Hematopoietic multipotent progenitor cell treated with erythropoietin and hydrocortisone succinate and interleukin-3 and kit ligand, for 8 days (in vitro differentiated cells): ENCODE measurements around the gene OR4N5.
"Not testable (repeated sequence)": the region's sequence is repeated elsewhere in the genome, so short reads cannot be mapped to it uniquely, and the experiment has no call there.

Experiments
- DNase-seq: peaks from one replicate; pipeline ENCODE4 v3.0.0-alpha.2; 2015

Gene OR4N5, protein sequence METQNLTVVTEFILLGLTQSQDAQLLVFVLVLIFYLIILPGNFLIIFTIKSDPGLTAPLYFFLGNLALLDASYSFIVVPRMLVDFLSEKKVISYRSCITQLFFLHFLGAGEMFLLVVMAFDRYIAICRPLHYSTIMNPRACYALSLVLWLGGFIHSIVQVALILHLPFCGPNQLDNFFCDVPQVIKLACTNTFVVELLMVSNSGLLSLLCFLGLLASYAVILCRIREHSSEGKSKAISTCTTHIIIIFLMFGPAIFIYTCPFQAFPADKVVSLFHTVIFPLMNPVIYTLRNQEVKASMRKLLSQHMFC

GRCh38 chr14:20138520-20138919 lies at the start of gene OR4N5:
TSS of gene OR4N5 (plus strand) at chr14:20138820. CDS start at chr14:20143736, 4,916 bp downstream.
- DNase-seq, result no peak

DNA sequence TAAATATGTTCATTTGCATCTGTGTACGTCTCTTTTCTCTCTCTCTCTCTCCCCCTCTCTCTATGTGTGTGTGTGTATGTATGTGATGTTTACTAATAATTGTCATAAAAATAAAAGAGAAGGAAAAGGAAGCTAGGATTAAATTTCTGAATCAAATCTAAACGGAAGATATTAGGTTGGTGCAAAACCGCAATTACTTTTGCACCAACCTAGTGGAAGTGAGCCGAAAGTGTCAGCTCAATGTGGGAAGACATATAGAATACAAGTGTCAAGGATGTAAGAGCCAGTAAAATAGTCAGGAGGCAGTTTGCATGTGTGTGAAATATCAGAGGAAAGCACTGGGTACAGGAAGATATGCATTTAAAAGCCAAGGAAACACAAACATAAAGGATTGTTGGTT lies 46.6 kb upstream of the OR4N5 start:
- DNase-seq, result no peak

DNA sequence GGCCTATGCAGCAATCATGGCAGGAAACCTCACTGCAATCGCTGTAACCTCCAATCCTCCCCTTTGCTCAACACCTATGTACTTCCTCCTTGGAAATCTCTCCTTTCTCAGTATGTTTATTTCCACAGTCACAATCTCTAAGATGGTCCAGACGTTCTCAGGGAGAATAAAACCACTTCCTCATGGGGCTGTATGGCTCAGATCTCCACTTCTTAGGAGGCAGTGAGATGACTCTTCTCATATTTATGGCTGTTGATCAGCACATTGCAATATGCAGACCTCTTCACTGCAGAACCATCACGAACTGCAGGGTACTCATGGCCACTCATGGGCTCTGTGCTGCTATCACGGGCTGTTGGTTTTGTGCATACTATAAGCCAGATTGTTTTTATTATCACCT lies 45.2 kb upstream of the OR4N5 start:
- DNase-seq, result no peak

- not testable (repeated sequence) for DNase-seq
Measured at GRCh38 chr14:20098926-20099770, 39.5 kb upstream of the OR4N5 start.

DNA sequence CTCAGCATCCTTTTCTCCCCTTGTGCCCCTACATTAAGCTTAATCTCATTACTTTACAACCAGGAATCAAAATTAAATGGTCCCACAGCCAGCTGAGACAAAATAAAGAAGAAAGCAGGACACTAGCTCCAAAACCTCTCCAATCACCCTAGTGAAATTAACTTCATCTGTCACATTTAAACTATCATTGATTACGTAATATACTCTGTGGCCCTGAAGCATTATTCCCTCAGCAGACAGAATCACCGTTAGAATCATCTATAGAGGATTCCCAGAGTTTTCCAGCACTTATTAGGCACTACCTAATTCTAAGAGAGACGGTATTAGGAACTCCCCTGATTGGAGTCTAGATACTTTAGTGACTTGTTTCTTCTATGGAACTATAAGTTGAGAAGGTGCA lies 28.2 kb upstream of the OR4N5 start, which contains the start of gene OR4K17:
Gene OR4K17 (plus strand): TSS at position 302 of the 400 bp plus-strand sequence. CDS start 6,761 bp downstream, outside the sequence.
- DNase-seq, result no peak

GRCh38 chr14:20112321-20112720 lies 26.3 kb upstream of the OR4N5 start:
- no peak for DNase-seq

GRCh38 chr14:20116748-20117147 lies 21.9 kb upstream of the OR4N5 start:
- DNase-seq, result peak; percentile 31

- DNase-seq, result no peak
Measured at GRCh38 chr14:20118795-20119194, 19.8 kb upstream of the OR4N5 start.

- DNase-seq, result peak; percentile 8
Measured at GRCh38 chr14:20143911-20144310, 5.3 kb downstream of the OR4N5 start.

DNA sequence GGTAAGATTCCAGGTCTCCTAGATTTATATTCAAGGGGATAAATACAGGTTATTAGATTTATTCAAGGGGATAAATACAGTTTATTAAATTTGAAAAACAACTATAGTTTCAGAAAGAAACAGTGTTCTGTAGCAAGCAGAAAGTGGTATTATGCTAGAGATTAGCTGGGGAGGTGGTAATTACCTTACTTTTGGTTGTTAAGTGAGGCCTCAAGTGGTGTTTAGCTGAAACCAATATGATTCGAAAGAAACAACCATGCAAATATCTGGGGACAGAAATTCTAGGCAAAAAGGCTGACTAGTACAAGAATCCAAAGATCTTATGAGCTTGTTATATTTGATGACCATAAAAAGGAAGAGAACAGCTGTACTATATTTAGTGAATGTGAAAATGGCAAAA lies 6.2 kb downstream of the OR4N5 start:
- no peak for DNase-seq

DNA sequence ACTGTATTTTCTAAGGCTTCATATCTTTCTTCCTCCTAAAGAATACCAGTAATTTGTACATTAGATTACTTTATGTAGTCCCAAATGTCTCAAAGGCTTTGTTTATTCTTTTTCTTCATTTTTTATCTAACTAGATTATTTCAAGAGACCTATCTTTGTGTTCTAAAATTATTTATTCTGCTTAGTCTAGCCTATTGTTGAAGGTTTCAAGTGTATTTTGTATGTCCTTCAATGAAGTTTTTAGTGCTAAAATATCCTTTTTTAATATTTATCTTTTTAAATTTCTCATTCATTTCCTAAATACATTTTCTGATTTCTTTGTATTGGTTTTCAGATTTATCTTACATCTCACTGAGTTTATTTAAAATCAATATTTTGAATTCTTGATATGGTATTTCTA lies 25.8 kb downstream of the OR4N5 start:
- no peak for DNase-seq

DNA sequence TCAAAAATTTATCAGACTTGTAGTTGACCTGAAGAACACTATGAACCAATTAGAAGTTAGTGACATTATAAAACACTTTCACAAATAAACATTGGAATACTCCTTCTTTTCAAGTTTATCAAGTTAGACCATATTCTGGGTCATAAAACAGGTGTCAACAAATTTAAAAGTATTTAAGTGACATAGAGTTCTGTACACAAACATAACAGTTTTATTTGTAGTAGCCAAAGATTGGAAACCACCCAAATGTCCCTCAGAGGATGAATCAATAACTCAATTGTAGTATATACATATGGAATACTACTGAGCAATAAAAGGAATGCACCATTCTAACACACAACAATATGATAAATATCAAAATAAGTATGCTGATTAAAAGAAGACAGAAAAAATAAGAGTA lies 28.5 kb downstream of the OR4N5 start:
- DNase-seq, result no peak

- DNase-seq, result peak; percentile 31
Measured at GRCh38 chr14:20169852-20170251, 31.2 kb downstream of the OR4N5 start.

DNA sequence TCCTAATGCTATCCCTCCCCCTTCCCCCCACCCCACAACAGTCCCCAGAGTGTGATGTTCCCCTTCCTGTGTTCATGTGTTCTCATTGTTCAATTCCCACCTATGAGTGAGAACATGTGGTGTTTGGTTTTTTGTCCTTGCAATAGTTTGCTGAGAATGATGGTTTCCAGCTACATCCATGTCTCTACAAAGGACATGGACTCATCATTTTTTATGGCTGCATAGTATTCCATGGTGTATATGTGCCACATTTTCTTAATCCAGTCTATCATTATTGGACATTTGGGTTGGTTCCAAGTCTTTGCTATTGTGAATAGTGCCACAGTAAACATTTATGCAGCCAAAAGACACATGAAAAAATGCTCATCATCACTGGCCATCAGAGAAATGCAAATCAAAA lies 35.6 kb downstream of the OR4N5 start:
- DNase-seq, result not testable (repeated sequence)

DNA sequence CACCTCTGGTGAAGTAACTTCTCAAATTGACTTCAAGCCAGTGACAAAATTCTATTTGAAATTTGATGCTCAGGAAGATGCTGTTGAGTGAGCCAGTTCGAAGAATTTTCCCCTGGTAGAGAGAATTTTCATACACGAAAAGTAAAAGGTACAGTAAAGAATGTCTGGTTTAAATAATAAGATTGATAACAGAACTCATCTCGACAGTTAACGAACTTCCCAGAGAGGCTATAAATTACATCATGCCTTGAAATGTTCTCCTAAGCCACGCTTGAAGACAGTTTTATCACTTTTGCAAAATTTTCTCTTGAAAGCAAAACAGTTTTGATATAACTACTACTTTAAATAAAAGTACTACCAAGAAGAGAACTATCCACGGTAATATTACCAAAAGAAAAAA lies 37.7 kb downstream of the OR4N5 start:
- DNase-seq, result no peak

DNA sequence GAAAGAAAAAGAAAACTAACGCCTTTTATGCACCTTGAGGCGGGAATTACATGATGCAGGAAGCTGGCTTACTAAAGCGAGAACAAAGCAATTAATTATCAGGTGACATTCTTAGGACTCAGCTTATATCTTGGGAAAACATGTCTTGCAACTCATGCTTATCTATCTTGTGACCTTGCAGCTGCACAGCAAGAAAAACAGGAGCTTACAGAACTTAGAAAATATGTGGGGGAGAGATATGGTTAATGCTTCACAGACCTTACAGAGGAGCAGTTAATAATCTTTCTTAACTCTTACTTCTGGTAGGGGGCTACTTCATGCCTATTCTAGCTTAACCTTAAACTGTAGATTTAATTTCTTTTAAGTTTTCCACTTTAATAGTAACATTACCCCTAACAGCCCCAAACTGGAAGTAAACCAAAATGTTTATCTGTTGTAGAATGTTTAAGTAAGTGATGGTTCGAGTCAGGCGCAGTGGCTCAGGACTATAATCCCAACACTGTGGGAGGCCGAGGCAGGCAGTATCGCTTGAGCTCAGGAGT lies 38.9 kb downstream of the OR4N5 start:
- DNase-seq, result peak; percentile 90

GRCh38 chr14:20179218-20179617 lies 40.6 kb downstream of the OR4N5 start:
- DNase-seq, result no peak

- DNase-seq, result no peak
Measured at GRCh38 chr14:20179880-20180279, 41.3 kb downstream of the OR4N5 start.

DNA sequence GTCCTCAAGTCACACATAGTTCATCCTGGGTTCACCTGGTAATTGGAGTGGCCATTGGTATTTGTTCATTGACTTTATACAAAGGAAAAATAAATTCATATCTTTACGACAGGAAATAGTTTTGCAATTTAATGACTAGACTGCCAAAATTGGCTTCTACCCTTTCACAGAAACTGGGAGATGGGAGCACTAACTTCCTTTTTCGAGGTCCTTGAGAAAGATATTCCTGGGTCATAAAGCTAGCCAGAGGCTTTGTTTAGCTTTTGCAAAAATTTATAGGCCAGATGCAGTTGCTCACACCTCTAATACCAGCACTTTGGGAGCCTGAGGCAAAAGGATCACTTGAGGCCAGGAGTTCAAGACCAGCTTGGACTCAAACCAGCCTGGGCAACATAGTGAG lies 41.9 kb downstream of the OR4N5 start:
- no peak for DNase-seq

DNA sequence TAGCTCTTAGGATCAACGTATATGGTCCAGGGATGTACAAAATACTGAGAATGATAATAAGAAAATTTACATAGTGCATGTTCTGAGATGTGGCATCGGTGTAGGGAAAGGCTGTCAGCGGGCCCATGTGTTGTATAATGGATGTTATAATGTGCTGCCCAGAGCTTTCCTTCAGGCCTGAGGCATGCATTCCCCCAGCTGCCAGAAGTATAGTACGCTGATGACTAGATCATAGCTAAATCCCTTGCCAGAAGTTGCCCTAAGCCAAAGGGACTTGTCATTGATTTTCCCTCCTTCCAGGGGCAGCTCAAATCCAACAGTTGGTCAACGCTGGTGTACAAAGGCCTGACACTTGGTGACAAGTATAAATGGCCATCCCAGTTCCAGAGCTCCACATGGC lies 45.6 kb downstream of the OR4N5 start:
- DNase-seq, result no peak

DNA sequence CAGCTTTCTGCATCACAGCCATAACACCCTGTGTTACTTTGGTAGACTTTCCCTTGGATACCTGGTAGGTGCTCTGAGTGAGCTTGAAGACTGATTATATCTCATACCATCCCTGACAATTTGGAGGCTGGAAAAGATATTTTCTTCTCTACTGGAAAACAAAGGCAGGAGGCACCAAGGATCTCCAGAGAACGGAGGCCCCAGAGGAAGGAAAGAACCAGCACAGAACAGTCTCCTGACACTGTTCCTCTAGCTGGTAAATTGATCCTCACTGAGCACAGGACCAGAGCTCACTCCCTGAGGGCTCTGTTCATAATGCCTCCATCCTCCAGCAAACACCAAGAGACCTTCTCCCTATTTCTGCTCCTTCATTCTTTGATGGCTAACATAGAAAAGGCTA lies 52.0 kb downstream of the OR4N5 start, which contains the start of gene OR11G2:
Gene OR11G2 (plus strand): TSS at position 301 of the 400 bp plus-strand sequence. CDS start 6,542 bp downstream, outside the sequence.
- no peak for DNase-seq

DNA sequence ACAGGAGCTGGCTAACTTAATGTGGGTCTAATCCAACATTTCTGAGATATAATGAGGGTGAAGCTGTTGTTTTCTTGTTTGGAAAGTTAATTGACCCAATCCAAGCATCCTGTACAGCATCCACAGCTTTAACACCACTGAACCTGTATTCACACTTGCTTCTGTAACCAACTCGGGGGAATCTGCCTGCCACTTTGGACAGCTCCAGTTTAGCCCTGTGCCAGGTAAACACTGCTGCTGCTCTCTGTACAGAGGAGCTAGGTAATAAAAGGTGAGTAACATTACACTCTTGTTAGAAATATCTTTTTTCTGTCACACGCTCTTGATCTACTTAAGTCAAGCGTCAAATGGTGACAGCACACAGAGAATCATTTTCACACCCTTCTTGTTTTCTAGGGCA lies 52.8 kb downstream of the OR4N5 start:
- no peak for DNase-seq

DNA sequence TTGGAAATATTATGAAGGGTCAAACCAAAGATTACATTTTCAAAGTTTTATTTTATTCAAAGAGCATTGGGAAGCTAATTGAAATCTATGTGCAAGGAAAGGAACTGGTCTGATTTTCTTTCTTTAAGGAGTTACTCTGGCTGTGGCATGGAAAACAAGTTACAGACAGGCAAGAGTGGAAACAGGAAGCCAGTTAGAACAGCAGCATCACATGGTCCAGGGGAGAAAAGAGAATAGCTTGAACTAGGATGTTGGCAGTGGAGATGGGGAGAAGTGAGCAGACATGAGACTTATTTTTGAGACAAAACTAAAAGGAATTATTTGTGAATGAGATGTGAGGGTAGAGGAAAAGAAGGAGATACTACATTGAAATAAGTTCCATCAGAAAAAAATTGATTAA lies 55.5 kb downstream of the OR4N5 start:
- no peak for DNase-seq
